Endothelial cell of umbilical vein (primary cell): ENCODE results near the gene MAEA. TPM values are rescaled to one million over a fixed set of nuclear protein-coding genes. Genes with fewer than 3 reads are reported as not detected.

Source experiments
- BruUV-seq: library from RNA; stranded (reverse); fragments of 400-500 nt; replicated peaks from 2 replicates; lab custom pipeline; 2021; lab: Mats Ljungman, UMichigan
- CTCF ChIA-PET: fragments of 300-600, 350-600 bp; sonication (Branson Sonifier 250); formaldehyde crosslinking; loops from one replicate; lab custom pipeline; 2021; ENCODE audit warnings: antibody characterized with exemption, inconsistent platforms; lab: Charles Lee
- POLR2A ChIA-PET: fragments of 300-600, 350-600 bp; sonication (Branson Sonifier 250); formaldehyde crosslinking; loops from one replicate; lab custom pipeline; 2021; ENCODE audit warnings: antibody characterized with exemption, inconsistent platforms; lab: Charles Lee
- DNase-seq: peaks from one replicate; pipeline ENCODE4 v3.0.0-alpha.2; 2011; ENCODE audit warnings: low read depth, low spot score
- FAIRE-seq: peaks from 2 replicates; lab custom pipeline; 2011; peaks lifted over from hg19 to GRCh38; lab: Jason Lieb, UNC
- H2AFZ ChIP-seq: 2 replicates; pipeline ENCODE4 v1.6.0; 2012; ENCODE audit warnings: low read depth, low read length, control low read depth, inconsistent platforms
- H3K27ac ChIP-seq: 2 replicates; pipeline ENCODE4 v1.5.1; 2011; ENCODE audit warnings: low read depth, mild to moderate bottlenecking, control low read depth, low read length, moderate library complexity; ENCODE audit not compliant: insufficient read depth
- H3K27me3 ChIP-seq, 2 experiments: 2 replicates each; pipeline versions ENCODE4 v1.6.0 to v1.6.1; 2011; ENCODE audit warnings: low read length in 2 of 2, mixed read lengths in 1 of 2; ENCODE audit not compliant: control insufficient read depth in 2 of 2, insufficient read depth in 2 of 2
- H3K36me3 ChIP-seq, 2 experiments: 2 replicates in 1 of 2; 3 replicates in 1 of 2; pipeline ENCODE4 v1.5.1; 2011; ENCODE audit warnings: low read length in 2 of 2, mild to moderate bottlenecking in 1 of 2, moderate library complexity in 1 of 2; ENCODE audit not compliant: control insufficient read depth in 2 of 2, insufficient read depth in 2 of 2; ENCODE audit errors: extremely low read depth in 1 of 2
- H3K4me1 ChIP-seq: 3 replicates; pipeline ENCODE4 v1.5.1; 2011; ENCODE audit warnings: mild to moderate bottlenecking, low read length; ENCODE audit not compliant: control insufficient read depth, insufficient read depth; ENCODE audit errors: extremely low read depth
- H3K4me2 ChIP-seq: 2 replicates; pipeline ENCODE4 v1.6.1; 2011; ENCODE audit warnings: low read length, control low read depth, mixed read lengths; ENCODE audit not compliant: insufficient read depth
- H3K4me3 ChIP-seq, 3 experiments: fragments of 200-600 bp in 1 of 3; sonication (generic), shearing (Covaris generic) in 1 of 3; replicated peaks in 1 of 3; 2 replicates each; pipeline ENCODE4 v1.5.1; 2011 to 2016; ENCODE audit warnings: control low read depth in 3 of 3, low read length in 3 of 3, mild to moderate bottlenecking in 2 of 3, inconsistent platforms in 1 of 3, low read depth in 1 of 3, moderate library complexity in 1 of 3; ENCODE audit not compliant: insufficient read depth in 1 of 3
- H3K79me2 ChIP-seq: 2 replicates; pipeline ENCODE4 v1.6.0; 2012; ENCODE audit warnings: low read length, inconsistent platforms; ENCODE audit not compliant: control insufficient read depth, insufficient read depth
- H3K9ac ChIP-seq: replicated peaks from 2 replicates; pipeline ENCODE3; 2011; ENCODE audit warnings: low read length, control low read depth; ENCODE audit not compliant: insufficient read depth; ENCODE audit errors: extremely low read depth
- H3K9me1 ChIP-seq: replicated peaks from 3 replicates; pipeline ENCODE4 v1.6.0; 2011; ENCODE audit warnings: mild to moderate bottlenecking, low read length; ENCODE audit not compliant: control insufficient read depth, insufficient read depth; ENCODE audit errors: extremely low read depth
- H3K9me3 ChIP-seq: replicated peaks from 2 replicates; pipeline ENCODE4 v1.5.1; 2012; ENCODE audit warnings: low read length, inconsistent platforms; ENCODE audit not compliant: control insufficient read depth, insufficient read depth
- H4K20me1 ChIP-seq: replicated peaks from 2 replicates; pipeline ENCODE3; 2011; ENCODE audit warnings: mild to moderate bottlenecking, low read length; ENCODE audit not compliant: control insufficient read depth, insufficient read depth; ENCODE audit errors: extremely low read depth
- EZH2 ChIP-seq: IDR thresholded peaks from 2 replicates; pipeline ENCODE4 v1.6.1; 2012; ENCODE audit warnings: borderline replicate concordance, low read depth, mild to moderate bottlenecking, moderate library complexity, low read length, inconsistent platforms; ENCODE audit not compliant: severe bottlenecking
- FOS ChIP-seq: IDR thresholded peaks from 2 replicates; pipeline ENCODE4 v1.6.1; 2011; ENCODE audit warnings: mild to moderate bottlenecking, low read length, moderate library complexity, borderline replicate concordance; ENCODE audit not compliant: insufficient read depth
- GATA2 ChIP-seq: IDR thresholded peaks from 2 replicates; pipeline ENCODE4 v1.7.0; 2011; ENCODE audit warnings: low read depth, mild to moderate bottlenecking, moderate library complexity, mixed read lengths, low read length; ENCODE audit not compliant: insufficient read length, insufficient read depth
- JUN ChIP-seq: IDR thresholded peaks from 2 replicates; pipeline ENCODE4 v1.6.1; 2011; ENCODE audit warnings: borderline replicate concordance, low read depth; ENCODE audit not compliant: insufficient read length, insufficient read depth
- MAX ChIP-seq: IDR thresholded peaks from 2 replicates; pipeline ENCODE4 v1.6.1; 2011; ENCODE audit not compliant: insufficient read depth, insufficient read length
- MYC ChIP-seq: IDR thresholded peaks from one replicate; pipeline ENCODE4 v1.6.1; 2011; ENCODE audit warnings: mild to moderate bottlenecking, low read depth, low read length
- POLR2A ChIP-seq: IDR thresholded peaks from 2 replicates; pipeline ENCODE4 v1.6.1; 2012; ENCODE audit warnings: low read depth, mild to moderate bottlenecking, control low read depth, low read length
- POLR2AphosphoS5 ChIP-seq: IDR thresholded peaks from 2 replicates; pipeline ENCODE4 v1.6.1; 2012; ENCODE audit warnings: low read depth, mild to moderate bottlenecking, control low read depth, low read length, moderate library complexity; ENCODE audit not compliant: insufficient read depth
- dilution Hi-C: fragments of 300-500 bp; cut with MboI; formaldehyde crosslinking; loops from one replicate; pipeline ENCODE4 v1.15.0; 2019; ENCODE audit warnings: low sequenced_read_pairs; ENCODE audit not compliant: extremely low pct_ligation_motif_present
- intact Hi-C: fragments of 100-400 bp; cut with micrococcal nuclease; formaldehyde crosslinking; loops from one replicate; pipeline ENCODE4 v1.10.0; 2022
- polyA plus RNA-seq, 4 experiments: library from polyadenylated mRNA; depleted of rRNA in 3 of 4; stranded (reverse) in 3 of 4; unstranded in 1 of 4; fragments of >200 nt; gene quantifications; 2 replicates each; pipeline versions ENCODE4 v1.2.1 to v1.2.3, GENCODE V29; 2011 to 2012; ENCODE audit warnings: missing spikeins in 1 of 4
- total RNA-seq: library from RNA; stranded (reverse); gene quantifications from 2 replicates; pipeline ENCODE4 v1.2.3, GENCODE V29; 2021
- TF ChIP-seq, protein P1 (sequence below), 2 donors: IDR thresholded peaks; 1 replicate in 1 of 2; 2 replicates in 1 of 2; pipeline ENCODE4 v1.5.1; 2011; ENCODE audit warnings: low read length in 2 of 2, mild to moderate bottlenecking in 2 of 2, moderate library complexity in 2 of 2, control low read depth in 1 of 2, inconsistent platforms in 1 of 2, low read depth in 1 of 2; ENCODE audit not compliant: insufficient read depth in 1 of 2; ENCODE audit errors: extremely low read depth in 1 of 2

Gene MAEA
- total and polyA plus RNA-seq, 2 donors (not counting 3 experiments of a cell fraction or from before 2014, with no cell fraction given) = 66.0 to 108 TPM

DNA sequence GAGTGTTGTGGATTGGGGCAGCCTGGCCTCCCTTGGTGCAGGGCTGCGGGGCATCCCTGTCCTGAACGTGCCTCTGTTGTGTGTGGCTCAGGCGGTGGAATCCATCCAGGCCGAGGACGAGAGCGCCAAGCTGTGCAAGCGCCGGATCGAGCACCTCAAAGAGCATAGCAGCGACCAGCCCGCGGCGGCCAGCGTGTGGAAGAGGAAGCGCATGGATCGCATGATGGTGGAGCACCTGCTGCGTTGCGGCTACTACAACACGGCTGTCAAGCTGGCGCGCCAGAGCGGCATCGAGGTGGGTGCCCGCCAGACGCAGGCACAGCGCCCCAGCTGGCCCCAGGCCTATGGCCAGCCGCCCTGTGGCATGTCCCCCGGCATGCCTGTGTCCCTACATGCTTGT is 25.6 kb downstream of the MAEA start:
- CTCF ChIA-PET = no interaction called here
- intact Hi-C loops = no loop called here
- TF ChIP-seq GATA2 = no peak
- no peak for TF ChIP-seq EZH2
- TF ChIP-seq JUN = no peak
- TF ChIP-seq MYC = no peak
- TF ChIP-seq POLR2AphosphoS5 = no peak
- TF ChIP-seq FOS = no peak
- no peak for TF ChIP-seq MAX
- TF ChIP-seq POLR2A = no peak
- TF ChIP-seq, protein P1, sequence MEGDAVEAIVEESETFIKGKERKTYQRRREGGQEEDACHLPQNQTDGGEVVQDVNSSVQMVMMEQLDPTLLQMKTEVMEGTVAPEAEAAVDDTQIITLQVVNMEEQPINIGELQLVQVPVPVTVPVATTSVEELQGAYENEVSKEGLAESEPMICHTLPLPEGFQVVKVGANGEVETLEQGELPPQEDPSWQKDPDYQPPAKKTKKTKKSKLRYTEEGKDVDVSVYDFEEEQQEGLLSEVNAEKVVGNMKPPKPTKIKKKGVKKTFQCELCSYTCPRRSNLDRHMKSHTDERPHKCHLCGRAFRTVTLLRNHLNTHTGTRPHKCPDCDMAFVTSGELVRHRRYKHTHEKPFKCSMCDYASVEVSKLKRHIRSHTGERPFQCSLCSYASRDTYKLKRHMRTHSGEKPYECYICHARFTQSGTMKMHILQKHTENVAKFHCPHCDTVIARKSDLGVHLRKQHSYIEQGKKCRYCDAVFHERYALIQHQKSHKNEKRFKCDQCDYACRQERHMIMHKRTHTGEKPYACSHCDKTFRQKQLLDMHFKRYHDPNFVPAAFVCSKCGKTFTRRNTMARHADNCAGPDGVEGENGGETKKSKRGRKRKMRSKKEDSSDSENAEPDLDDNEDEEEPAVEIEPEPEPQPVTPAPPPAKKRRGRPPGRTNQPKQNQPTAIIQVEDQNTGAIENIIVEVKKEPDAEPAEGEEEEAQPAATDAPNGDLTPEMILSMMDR (IDR thresholded peaks at IDR 0.05; ENCODE audit: extremely low read depth in 1 of 2, insufficient read depth in 1 of 2, low read depth in 1 of 2, low read length in 2 of 2) = no peak
- Histone ChIP-seq H4K20me1 (no peaks in the 10 kb centered on the region), H3K9me3 (no peaks in the 10 kb centered on the region), H3K79me2 (peaks cover 20% of the 10 kb centered on the region), H3K4me3 (no peak overlapping the region), H2AFZ (no peak overlapping the region), H3K27ac (no peak overlapping the region), H3K9ac (no peak overlapping the region), H3K36me3 (peaks cover 13 to 37% of the 10 kb centered on the region in 2 experiments), H3K4me1 (peaks cover 4% of the 10 kb centered on the region), H3K27me3 (no peaks in the 10 kb centered on the region), H3K4me2 (no peak overlapping the region), H3K9me1 (no peaks in the 10 kb centered on the region)
- POLR2A ChIA-PET = no interaction called here
- no peak for DNase-seq
- no peak for FAIRE-seq
- dilution Hi-C loops = no loop called here
- no TSS peak for BruUV-seq
